GM18861 (cell line): ENCODE data around the gene ZYG11B.
"Not testable (repeated sequence)": the region's sequence is repeated elsewhere in the genome, so short reads cannot be mapped to it uniquely, and the experiment has no call there.

Experiments used
- ATAC-seq: cut with Tn5 transposase; IDR thresholded peaks from one replicate; pipeline ENCODE4 v1.9.1; 2021; ENCODE audit not compliant: unreplicated experiment

The ZYG11B gene

DNA sequence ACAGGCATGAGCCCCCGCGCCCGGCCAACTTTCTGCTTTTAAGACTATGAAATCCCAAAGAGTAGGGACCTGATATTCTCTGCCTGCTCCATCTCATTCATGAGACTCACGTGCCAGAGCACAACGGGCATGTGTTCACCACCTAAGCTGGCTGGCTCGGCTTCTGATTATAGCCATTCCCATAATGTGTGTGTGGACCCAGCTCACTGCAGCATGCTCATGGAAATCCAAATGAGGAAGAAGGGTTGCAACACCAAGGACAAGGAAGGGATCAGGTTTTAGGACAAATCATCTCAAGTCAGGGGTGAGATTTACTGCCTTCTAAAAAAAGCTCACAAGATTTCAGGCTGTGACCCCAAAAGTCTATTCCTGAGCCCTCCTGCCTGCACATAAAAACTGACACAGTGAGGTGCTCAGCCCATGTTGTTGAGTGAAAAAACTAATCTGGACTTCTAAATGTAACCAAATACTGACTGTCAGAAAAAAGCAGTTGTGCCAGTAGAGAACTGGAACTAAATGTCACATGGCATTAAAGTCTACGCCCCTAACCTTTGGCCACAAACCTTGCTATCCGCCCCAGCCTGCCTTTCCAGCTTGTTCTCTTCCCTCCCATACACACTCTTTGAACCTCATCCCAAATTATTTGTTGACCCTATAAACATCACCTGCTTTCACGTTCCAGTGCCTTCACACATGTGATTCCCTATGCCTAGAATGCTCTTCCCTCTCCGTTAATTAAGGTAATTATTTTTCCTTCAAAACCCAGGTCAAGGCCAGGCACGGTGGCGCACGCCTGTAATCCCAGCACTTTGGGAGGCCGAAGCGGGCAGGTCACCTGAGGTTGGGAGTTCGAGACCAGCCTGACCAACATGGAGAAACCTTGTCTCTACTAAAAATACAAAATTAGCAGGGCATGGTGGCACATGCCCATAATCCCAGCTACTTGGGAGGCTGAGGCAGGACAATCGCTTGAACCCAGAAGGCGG, 19.0 kb upstream of the ZYG11B start:
- ATAC-seq: no peak

DNA sequence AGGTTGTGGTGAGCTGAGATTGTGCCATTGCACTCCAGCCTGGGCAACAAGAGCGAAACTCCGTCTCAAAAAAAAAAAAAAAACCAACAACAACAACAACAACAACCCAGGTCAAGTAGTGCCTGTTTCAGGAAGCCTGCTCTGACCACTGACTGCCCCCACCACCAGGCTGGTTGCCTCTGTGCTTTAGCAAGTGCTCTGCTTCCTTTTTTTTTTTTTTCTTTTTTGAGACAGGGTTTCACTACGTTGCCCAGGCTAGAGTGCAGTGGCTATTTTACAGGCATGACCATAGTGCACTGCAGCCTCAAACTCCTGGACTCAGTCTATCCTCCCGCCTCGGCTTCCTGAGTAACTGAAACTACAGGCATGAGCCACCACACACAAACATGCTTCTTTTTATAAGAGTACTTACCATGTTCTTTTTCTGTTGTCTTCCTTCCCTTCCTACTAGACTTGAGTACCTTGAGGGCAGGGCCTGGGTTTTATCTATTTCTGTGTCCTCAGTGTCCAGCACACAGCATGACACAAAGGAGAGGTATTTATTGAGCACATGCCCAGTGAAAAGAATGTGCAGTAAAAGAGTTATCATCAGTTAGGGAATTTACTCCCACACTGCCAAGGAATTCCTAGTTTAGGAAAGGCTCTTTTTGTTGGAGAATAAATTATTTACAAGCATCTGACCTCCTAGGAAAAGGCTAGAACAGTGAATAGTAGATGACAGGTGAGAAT, 18.2 kb upstream of the ZYG11B start:
- no peak for ATAC-seq

DNA sequence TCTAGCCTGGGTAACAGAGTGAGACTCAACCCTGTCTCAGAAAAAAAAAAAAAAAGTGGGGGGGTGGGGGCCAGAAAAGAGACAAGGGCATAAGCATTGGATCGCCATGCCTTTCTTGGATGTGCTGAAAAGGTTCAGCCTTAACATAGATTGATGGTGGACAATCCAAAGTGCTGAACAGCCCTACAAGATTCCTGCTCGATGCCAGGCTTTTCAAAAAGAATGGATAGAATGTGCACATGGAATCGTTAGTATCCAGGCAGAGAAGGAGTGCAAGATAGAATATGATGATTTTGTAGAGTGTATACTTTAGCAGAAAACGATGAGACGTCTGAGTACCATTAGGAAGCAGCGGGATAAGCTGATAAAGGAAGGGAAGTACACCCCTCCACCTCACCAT, 17.2 kb upstream of the ZYG11B start:
- no peak for ATAC-seq

DNA sequence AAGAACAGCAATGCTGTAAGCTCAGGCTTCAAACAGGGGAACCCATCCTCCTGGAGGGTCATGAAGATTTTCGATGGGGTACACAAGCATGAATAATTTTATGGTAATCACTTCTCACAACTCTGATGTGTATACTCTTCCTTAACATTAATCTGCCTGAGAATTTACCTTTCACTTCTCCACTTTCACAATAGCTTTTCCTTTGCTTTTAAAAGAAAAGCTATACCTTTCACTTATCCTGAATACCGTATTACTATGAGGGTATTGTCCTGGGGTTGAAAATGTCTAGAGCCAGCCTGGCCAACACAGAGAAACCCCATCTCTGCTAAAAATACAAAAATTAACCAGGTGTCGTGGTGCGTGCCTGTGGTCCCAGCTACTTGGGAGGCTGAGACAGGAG, 12.7 kb upstream of the ZYG11B start:
- ATAC-seq: no peak

DNA sequence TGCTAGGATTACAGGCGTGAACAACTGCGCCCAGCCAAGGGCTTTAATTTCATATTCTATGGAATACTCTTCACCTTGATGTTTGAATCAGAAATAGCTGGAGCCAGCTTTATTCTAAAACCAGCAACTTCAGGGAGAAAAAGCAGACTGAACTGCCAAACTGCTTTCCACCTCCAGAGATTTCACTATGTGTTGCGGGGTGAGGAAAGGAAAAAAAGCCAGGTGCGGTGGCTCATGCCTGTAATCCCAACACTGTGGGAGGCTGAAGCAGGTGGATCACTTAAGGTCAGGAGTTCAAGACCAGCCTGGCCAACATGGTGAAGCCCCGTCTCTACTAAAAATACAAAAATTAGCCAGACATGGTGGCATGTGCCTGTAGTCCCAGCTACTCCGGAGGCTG, 11.0 kb upstream of the ZYG11B start:
- ATAC-seq: not testable (repeated sequence)

DNA sequence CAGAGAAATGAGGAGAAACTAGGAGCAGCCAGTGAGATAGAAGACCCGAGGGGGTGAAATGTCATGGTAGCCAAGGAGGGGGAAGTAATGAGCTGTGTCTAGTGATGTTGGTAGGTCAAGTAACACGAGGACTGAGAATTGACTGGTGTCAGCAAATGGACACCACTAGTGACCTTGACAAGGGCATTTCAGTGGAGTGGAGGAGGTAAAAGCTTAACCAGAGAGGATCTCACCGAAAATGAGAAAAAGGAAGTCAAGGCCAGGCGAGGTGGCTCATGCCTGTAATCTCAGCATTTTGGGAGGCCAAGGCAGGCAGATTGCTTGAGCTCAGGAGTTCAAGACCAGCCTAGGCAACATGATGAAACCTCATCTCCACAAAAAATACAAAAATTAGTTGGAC, 3.0 kb upstream of the ZYG11B start:
- ATAC-seq: no peak

DNA sequence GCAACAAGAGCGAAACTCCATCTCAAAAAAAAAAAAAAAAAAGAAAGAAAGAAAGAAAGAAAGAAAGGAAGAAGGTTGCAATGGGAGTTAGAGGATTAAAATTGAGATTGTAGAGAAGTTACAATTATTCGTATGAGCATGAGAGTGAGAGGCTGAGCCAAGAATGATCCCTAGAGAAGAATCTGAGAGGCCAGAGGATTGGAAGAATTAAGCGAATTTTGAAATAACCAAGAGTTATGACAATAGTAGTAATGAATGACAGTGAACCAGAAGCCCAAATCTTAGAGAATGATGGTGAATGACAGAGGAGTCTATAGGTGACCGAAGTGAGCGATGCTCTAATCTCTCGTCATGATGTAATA, 369 bp upstream of the ZYG11B start:
- peak; percentile 13 for ATAC-seq

DNA sequence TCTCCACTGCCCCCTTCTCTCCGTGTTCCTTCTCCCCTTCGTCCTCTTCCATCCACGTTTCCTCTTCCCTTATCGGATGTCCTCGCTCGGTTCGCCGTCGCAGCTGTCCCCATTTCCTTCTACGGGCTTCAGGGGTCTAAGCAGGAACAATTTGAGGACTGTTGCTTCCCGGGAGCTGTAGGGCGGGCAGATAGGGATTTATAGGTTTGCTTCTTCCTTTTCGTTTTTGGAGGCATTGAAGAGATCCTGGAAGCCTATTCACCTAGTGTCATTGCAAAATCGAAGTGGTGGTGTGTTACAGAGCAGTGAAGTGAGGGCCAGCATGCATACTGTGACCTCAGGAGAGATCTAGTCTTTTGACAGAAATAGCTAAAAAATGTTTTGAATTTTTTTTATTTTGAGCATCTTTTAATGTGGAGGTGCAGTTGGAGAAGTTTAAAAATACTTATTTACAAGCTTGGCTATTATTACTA, 897 bp downstream of the ZYG11B start:
- ATAC-seq: no peak

DNA sequence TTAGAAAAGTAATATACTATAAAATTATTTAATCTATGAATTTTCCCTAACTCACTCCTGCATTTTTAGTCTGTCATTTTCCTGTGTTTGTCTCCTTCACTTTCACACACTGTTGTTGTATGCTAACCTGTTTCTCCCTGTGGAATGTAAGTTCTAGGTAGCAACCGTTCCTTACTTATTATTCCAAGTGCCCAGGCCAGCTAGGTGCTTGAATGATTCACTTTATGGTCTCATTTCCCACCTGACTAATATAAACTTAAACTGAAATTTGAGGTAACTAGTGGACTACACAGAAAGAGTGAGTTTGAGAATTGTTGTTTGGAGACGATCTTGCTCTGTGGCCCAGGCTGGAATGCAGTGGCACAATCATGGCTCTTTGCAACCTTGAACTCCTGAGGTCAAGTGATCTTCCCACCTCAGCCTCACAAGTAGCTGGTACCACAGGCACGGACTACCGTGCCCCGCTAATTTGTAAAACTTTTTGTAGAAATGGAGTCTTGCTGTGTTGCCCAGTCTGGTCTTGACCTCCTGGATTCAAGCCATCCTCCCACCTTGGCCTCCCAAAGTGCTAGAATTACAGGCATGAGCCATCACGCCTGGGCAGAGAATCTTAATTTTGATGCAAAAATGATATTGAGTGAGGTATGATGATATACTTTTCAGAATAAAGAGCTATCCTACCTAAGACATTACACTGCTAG, 1.9 kb downstream of the ZYG11B start:
- ATAC-seq: no peak

DNA sequence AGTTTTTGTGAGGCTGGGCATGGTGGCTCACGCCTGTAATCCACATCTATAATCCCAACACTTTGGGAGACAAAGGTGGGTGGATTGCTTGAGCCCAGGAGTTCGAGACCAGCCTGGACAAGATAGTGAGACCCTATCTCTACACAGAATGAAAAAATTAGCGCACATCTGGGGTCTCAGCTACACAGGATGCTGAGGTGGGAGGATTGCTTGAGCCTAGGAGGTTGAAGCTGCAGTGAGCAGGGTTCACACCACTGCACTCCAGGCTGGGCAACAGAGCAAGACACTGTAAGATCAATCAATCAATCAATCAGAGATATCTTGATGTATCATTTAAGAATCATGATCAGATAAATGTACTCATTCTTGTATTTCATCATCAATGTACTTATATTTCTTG, 7.1 kb downstream of the ZYG11B start:
- no peak for ATAC-seq

DNA sequence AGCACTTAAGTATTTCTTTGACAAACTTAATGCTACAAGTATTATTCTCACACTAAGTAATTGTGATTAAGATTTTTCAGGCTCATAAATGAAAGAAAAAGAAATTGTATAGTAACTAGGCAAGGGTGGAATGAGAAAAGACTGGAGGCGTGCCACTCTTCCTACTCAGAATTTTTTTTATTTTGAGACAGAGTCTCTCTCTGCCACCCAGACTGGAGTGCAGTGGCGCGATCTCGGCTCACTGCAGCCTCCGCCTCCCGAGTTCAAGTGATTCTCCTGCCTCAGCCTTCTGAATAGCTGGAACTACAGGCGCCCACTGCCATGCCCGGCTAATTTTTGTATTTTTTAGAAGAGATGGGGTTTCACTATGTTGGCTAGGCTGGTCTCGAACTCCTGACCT, 9.1 kb downstream of the ZYG11B start:
- ATAC-seq: not testable (repeated sequence)

DNA sequence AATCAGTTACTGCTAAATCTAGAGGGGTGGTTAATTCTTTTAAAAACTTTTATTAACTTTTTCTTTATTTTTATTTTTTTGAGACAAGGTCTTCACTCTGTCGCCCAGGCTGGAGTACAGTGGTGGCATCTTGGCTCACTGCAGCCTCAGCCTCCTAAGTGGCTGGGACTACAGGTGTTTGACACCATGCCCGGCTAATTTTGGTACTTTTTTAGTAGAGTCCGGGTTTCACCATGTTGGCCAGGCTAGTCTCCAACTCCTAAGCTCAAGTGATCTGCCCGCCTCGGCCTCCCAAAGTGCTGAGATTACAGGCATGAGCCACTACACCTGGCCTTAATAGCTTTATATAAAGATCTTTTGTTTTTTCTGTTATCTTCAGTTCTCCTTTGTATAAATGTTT, 11.9 kb downstream of the ZYG11B start:
- no peak for ATAC-seq

DNA sequence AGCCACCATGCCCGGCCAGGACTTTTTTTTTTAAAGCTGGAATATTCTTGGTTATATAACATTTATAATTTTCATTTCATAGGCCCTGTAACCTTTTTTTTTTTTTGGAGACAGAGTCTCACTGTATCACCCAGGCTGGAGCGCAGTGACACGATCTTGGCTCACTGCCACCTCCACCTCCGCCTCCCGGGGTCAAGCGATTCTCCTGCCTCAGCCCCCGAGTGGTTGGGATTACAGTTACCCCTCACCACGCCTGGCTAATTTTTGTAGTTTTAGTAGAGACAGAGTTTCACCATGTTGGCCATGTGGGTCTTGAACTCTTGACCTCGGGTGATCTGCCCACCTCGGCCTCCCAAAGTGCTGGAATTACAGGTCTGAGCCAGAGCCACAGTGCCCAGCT, 12.6 kb downstream of the ZYG11B start:
- no peak for ATAC-seq

DNA sequence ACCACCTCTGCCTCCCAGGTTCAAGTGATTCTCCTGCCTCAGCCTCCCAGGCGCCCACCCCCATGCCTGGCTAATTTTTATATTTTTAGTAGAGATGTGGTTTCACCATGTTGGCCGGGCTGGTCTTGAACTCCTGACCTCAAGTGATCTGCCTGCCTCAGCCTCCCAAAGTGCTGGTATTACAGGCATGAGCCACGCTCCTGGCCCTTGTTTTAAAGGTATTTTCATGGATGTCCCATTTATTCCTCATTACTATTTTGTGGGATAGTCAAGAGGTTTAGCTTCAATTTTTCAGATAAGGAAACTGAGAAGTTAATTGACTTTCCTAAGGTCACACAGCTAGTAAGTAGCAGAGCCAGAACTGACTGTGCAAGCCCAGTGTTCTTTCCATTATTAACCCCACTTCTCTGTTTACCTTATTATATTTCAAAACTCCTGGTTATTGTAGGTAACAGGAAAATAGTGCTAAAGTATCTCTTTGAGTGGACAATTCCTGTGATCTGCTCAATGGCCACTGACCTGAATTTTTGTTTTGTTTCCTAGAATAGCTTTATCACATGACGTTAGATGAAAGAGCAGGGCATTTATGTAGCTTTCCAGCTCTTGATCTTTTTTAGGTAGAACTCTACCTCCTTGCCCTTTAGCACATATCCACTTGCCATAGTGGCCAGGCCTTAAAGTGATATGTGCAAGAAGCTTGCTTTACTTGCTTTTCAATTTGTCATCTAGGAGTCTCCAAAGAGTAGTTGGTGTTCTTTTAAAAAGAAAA, 13.6 kb downstream of the ZYG11B start:
- no peak for ATAC-seq

DNA sequence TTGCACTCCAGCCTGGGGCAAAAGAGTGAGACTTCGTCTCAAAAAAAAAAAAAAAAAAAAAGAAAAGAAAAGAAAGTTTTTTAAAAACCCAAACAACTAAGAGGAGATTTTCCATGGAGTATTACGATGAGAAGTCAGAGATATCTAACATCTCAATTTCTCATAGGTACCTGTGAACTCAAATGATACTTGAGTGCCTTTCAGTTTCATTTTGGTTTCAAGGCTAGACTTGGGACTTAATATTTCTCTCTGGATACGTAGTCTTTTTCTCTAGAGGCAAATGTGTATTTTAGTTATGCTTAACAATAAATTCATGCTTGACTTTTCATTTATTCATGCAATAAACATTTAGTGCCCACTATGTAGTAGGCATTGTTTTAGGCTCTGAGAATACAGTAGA, 15.0 kb downstream of the ZYG11B start:
- no peak for ATAC-seq

DNA sequence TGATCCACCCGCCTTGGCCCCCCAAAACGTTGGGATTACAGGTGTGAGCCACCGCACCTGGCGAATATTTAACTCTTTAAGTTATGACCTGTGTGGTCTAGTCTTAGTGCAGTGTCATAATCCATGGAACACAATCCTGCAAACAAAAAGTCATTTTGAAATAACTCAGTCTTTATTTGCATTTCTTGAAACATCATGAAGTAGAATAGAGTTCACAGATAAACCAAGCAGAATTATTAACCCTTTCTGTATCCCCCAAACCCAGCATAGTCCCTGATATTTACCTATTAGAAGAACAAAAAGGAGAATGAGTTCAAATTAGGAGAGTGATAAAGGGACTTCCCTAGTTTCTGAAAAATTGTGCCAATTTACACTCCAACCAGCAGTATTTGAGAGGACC, 19.9 kb downstream of the ZYG11B start:
- ATAC-seq: no peak

DNA sequence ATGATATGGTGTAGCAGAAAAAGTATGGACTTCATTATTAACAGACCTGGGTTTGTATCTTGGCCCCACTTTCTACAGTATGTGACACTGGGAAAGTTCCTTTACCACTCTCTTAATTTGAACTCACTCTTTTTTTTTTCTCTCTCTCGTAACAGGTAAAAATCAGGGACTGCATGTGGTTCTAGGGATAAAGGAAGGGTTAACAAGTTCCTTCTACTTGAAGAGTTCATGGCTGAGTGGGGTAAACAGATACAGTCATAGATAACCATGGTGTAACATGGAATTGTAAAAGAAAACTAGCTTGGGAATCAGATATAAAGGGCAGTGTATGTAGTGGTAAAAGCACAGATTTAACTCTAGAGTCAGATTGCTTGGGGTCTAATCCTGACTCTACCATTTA, 21.2 kb downstream of the ZYG11B start:
- ATAC-seq: no peak

DNA sequence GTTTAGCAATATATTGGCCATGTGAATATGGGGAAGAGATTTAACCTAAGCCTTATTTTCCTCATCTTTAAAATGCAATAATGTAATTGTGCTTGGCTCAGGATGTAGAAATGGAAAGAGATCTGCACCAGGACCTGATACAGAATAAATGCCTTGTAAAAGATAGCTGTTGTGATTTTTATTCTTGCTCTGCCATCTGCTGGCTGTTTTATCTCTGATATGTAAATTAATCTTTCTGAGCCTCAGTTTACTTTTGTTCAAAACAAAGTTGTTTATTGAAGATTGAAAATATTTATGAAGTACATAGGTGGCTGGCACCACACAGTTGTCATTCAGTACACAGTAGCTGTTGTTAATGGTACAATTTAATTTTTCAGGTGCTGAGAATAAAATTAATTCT, 21.9 kb downstream of the ZYG11B start:
- ATAC-seq: no peak

DNA sequence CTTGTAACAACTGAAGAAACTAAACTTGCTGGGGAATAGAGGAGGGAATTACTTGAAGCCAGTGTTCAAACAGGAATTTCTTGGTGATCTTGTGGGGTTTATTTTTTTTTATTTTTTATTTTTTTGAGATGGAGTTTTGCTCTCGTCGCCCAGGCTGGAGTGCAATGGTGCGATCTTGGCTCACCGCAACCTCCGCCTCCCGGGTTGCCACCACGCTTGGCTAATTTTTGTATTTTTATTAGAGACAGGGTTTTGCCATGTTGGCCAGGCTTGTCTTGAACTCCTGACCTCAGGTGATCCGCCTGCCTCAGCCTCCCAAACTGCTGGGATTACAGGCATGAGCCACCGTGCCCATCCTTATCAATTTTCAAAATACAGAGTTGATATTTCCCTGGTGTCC, 23.2 kb downstream of the ZYG11B start:
- not testable (repeated sequence) for ATAC-seq

DNA sequence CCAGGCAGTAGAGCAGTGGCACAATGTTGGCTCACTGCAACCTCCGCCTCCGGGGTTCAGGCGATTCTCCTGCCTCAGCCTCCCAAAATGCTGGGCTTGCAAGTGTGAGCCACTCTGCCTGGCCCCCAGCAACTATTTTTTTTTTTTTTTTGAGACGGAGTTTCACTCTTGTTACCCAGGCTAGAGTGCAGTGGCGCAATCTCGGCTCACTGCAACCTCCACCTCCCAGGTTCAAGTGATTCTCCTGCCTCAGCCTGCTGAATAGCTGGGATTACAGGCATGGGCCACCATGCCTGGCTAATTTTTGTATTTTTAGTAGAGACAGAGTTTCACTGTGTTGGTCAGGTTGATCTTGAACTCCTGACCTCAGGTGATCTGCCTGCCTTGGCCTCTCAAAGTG, 23.9 kb downstream of the ZYG11B start:
- not testable (repeated sequence) for ATAC-seq
